HG02885 (cell line): ENCODE data around the gene ABHD12B.
"Not testable (repeated sequence)": the region's sequence is repeated elsewhere in the genome, so short reads cannot be mapped to it uniquely, and the experiment has no call there.

ENCODE experiments used
- ATAC-seq: cut with Tn5 transposase; IDR thresholded peaks from one replicate; pipeline ENCODE4 v1.9.1; 2021; ENCODE audit warnings: mild to moderate bottlenecking; ENCODE audit not compliant: unreplicated experiment, poor library complexity

ABHD12B gene

DNA sequence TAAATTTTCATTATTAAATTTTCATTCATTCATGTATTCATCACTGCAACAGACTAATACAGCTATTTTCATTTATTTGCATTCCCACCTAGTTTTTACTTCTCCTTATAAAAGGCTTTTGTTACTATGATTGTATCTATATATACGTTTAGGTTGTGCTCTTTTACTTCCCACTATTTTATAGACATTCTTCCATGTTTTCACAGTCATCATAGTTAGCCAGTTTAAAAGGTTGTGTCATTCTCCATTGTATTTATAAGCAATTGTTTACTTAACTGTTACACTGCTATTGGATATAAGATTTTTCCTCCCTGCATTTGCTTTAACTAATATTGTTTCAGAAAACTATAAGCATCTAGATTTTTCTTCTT is 12.0 kb downstream of the ABHD12B start:
- ATAC-seq, result no peak

DNA sequence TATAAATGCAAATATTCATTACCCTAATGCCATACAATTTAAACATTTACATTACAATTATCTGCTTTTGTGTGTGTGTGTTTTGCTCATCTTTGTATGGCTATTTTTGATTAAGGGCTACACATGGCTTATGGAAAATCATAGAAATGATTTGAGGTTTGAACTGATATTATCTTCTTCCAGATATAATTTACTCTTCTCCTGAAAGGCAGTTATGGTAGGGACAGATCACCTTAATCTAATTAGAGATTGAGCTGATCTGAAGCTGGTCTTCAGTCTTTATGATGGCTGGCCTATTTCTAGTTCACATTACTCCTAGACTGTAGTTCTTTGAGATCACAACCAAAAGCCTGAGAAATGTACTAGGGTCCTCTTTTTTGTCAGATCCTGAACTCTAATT is 15.6 kb downstream of the ABHD12B start:
- ATAC-seq, result no peak

DNA sequence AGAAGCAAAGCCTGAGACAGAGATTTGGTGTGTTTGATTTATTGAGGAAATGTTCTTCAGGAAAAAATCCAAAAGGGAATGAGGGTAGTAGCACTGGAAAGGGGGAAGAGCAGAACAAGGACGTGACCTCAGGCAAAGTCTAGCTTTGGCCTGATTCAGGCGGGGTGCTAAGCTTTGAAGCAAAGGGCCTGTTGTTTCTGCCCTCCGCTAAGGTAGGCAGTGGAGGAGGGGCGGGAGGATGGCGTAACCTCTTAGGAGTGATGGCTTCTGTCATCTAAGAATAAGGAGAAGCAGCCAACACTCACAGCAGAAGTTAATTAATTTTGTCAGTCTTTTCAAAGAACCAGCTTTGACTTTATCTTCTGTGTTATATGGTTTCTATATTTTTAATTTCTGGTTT is 20.4 kb downstream of the ABHD12B start:
- no peak for ATAC-seq

DNA sequence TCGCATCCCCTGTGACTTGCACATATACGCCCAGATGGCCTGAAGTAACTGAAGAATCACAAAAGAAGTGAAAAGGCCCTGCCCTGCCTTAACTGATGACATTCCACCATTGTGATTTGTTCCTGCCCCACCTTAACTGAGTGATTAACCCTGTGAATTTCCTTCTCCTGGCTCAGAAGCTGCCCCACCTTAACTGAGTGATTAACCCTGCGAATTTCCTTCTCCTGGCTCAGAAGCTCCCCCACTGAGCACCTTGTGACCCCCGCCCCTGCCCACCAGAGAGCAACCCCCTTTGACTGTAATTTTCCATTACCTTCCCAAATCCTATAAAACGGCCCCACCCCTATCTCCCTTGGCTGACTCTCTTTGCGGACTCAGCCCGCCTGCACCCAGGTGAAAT is 24.6 kb downstream of the ABHD12B start:
- not testable (repeated sequence) for ATAC-seq

DNA sequence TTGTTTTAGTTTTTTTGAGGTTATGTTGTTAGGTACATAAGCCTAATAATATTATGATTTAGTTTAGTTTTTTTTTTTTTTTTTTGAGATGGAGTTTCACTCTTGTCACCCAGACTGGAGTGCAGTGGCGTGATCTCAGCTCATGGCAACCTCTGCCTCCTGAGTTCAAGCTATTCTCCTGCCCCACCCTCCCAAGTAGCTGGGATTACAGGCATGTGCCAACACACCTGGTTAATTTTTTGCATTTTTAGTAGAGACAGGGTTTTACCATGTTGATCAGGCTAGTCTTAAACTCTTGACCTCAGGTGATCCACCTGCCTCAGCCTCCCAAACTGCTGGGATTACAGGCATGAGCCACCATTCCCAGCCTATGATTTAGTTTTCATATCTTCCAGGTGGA is 25.2 kb downstream of the ABHD12B start:
- not testable (repeated sequence) for ATAC-seq

DNA sequence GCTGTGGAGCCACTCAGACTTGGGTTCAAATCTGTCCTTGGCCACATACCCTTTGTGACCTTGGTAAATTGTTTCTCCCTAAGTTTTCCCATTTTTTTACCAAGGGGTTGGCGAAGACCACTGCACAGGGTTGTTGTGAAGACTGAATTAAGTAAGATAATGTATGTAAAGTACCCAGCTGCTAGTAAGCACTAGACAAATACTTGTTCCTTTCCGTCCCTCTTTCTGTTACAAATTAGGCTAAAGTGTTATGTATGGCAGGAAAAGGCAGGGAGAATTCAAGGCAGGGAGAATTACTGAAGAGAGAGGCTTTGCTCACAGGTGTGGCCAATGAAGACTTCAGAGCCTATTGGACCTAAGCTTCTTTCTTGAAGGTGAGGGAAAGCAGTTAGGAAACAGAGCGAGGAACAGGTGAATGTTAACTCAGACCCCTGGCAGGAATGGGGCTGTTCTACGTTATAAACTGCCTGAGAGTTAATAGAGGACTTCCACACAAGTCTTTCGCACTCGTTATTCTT is 25.9 kb downstream of the ABHD12B start:
- ATAC-seq, result no peak

DNA sequence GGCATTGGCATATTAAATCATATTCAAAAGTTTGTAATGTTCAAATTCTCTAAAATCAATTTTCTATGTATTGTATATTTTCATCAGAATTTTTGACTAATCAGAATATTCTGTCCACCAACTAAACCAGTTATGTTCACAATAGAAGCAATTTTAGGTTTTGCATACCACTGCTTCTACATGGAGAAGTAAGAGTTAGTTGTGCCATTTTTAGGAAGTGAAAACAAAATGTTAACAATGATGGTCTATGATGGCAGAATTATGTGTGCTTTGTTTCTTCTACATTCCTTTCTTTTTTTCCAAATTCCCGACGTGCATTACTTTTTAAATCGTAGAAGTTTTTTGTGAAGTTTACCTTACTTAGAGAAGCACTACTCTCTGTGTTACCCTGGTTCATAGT is 29.5 kb downstream of the ABHD12B start:
- peak; percentile 43 for ATAC-seq

DNA sequence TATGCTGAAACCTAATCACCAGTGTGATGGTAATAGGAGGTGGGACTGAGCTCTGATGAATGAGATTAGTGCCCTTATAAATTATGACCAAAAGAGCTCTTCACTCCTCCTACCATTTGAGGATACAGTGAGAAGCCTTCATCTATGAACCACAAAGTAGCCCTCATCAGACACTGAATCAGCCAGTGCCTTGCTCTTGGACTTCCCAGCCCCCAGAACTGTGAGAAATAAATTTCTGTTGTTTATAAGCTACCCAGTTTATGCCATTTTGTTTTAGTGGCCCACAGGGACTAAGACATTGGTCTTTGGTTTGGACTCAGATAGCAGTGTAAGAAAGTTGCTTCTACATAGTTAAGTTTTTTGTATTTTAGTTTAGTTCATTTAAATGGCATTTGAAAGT is 32.9 kb downstream of the ABHD12B start:
- no peak for ATAC-seq

DNA sequence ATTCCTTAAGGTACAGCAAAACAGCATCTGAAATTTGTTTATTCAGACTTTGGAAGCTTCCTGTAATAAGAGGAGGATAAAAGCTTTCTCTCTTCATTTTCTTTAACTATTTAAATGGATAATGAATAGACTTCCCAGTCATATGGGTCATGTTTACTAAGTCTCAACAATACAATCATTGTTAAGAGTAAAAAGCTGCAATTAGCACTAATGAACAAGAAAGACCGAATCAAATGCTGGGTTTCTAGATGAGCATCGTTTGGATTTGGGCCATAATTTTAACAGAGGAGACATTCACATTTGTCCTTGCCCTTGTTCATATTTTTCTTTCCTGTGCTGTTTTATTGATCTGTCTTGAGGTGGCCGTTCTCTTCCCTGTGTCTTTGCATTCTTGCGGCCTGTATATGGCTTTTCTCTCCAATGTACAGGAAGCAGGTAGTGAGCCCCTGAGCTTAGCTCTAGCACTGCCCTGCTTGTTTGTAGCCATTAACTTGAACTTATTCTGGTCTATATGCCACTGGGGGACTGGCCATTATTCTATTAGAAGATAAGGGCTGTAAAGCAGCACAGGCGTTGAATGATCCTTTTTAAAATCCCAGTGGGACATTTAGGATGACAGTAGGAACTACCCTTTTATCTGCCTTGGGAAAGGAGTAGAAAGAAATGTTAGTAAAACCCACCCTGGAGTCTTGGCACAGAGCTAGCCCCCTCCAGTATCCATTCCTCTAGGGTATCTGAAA is 34.6 kb downstream of the ABHD12B start:
- ATAC-seq, result no peak

DNA sequence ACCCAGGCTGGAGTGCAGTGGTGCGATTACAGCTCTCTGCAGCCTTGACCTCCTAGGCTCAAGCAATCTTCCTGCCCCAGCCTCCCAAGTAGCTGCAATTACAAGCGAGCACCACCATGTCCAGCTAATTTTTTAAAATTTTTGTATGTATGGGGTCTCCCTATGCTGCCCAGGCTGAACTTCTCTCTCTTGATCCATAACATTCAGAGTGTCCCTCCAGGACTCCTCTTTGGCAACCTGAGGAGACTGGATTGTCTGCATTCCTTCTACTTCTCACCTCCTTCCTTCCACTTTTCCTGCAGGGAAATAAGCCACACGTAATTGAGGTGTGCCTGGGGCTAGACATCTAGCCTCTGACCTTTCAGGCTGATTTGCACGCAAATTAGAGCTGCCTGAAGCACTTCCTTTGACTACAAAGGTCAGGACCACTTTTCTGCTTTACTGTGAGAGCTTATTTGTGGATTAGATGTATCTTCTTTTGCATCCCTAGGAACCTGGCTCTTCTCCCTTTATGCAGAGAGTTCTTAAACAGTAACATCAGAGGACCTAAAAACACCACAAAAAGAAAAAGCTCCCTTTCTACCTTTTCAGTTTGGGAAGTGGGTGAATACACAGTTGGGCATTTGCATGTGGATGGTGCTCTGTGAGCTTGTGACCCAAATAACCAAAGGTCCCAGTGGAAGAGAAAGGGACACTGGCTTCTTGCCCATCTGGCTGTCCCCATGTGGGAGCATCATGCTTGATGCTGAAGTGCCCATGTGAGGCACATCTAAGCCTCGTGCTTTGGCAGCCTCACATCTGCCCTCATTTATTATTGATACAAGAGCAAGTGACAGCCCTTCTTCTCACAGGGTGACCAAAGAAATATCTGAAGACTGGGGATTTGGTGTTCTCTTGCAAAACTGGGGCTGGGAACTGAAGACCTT is 38.9 kb downstream of the ABHD12B start:
- no peak for ATAC-seq

DNA sequence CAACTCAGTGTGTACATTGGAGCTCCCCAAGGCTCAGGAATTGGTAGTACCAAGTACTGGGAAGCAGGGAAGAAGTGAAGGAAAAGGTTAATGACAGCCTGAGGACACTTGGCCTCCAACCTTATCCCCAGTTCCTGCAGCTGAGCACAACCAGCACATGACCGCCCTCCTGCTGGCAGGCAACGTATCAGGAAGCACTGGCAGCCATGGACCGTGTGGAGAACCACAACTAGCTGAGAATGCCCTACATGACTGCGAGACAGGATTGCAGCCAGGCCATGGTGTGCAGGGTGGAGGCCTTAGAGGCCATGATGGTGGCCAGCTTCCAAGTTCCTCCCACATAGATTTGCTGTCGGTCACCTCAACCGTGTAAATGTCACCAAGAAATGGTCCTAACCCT is 45.6 kb downstream of the ABHD12B start:
- no peak for ATAC-seq

DNA sequence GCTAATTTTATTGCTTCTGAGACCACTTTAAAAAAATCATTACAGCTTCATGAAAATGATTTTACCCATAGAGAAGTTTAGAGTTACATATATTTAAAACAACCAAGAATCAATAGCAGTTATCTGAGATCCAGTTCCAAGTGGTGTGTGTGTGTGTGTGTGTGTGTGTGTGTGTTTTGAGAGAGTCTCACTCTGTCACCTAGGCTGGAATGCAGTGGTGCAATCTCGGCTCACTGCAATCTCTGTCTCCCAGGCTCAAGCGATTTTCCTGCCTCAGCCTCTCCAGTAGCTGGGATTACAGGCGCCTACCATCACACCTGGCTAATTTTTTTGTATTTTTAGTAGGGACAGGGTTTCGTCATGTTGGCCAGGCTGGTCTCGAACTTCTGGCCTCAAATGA is 47.7 kb downstream of the ABHD12B start:
- ATAC-seq, result not testable (repeated sequence)

DNA sequence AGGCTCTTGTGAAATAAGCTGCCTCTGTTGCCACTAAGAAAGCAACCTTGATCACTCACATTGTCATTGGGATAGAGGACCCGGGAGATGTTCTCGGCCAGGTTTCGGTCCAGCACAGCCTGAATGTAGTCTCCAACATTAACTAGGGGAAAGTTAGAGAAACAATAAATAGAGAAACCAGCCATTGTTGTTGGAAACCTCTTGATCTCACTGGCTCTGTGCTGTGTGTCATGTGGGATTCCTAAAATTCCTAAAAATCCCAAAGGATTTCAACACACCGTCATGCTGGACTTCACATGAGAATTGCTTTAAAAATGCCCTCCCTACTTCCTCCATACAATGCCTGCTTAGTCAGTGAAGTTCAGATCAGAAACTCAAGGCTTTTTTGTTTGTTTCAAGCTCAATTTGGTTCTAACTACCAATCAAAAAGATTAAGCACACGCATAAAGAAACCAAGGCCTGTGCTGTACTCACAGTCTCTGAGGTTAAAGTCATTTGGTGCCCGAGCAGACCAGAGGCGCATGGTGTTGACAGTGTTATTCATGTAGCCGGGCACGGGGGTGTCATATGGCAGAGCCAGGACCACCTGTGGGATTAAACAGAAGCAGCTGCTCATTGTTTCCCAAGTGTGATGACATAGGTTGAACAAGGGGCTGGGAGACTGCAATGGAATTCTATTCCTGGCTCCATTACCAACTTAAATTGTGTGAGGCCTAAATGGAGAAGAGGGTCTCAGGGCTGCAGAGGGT is 48.8 kb downstream of the ABHD12B start:
- no peak for ATAC-seq

DNA sequence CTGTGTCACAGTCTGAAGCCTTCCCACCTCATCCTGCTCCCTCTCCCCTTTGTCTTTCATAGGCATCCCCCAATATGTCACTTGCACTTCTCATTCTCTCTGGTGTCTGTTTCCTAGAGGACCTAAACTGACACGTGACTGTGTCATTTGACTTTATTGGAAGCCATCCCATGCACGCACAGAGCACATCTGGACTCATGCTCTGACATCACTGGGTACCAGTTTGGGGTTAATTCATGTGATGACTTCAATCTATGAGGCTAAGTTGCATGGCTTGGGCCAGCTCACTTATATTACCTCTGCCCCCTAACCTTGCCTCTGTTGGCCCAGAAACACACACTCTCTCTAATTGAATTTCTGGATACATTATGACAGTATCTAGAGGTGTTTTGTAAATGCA is 51.0 kb downstream of the ABHD12B start:
- no peak for ATAC-seq

DNA sequence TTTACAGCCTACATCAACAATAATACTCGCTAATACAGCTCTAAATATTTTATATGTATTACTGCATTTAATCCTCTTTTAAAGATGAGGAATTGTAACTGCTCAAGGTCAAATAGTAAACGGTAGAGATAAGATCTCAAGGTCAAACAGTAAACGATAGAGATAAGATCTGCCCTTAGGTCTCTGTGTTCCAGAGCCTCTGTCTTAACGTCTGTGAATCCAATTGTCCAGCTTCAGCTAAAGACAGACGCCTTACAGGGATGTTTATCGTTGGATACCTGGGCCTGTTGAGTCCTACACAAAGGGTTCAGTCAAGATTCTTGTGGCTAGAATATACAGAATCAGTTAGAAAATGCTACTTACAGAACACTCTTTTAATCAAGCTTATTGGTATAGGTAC is 52.4 kb downstream of the ABHD12B start:
- ATAC-seq, result no peak

DNA sequence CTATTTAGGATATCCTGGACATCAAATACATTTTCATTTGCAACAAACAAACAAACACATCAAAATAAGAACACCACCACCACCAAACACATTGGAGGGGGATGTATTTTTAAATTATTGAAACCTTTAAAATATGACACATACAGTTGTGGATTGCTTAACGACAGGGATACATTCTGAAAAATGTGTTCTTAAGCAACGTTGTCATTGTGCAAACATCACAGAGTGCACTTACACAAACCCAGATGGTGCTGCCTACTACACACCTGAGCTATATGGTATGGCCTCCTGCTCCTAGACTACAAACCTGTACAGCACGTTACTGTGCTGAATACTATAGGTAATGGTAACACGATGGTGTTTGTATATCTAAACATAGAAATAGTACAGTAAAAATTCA is 53.0 kb downstream of the ABHD12B start:
- ATAC-seq, result no peak

DNA sequence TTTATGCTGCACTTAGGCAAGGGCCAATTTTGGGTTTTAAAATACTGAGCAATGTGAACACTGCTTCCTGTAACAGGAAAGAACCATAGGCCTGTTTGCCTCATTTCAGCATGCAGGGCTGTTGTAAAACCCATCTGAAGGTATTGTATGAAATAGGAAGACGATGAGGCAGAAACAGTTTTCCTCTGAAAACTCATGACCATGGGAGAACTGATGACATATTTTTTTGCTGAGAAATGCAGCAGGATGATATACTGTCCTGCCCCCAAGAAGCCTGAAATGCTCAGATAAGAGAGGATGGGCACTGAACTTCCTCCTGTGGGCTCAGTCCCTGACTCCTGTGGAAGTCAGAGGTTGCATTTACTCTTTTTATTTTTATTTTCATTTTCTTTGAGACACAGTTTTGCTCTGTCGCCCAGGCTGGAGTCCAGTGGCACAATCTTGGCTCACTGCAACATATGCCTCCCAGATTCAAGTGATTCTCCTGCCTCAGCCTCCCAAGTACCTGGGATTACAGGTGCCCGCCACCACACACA is 55.1 kb downstream of the ABHD12B start:
- no peak for ATAC-seq

DNA sequence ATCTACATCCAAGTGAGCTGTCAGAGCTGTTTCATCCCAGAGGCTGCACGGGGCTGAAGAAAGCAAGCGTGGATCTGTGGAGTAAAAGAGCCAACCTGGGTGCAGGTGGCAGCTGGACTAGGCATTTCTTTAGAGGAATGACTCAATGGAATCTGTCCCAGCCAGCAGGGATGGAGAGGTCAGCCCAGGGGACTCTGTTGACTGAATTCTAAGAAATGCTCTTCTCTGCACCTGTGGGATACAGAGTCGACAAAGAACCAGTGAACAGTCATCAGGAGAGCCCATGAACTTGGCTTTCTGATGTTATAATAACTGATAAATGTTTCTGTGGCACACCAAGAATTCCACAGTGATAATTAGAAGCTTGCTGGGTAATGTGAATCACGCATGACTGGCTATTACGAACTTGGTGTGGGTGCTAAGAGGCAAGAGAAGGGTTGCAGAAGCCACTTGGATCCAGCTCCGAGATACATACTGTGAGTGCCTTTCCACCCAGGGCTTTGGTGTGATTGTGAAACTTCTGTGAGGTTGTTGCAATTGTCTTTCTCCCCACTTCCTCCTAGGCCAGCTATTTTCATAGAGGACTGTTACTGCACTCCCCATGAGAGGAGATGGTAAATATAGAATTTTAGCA is 56.3 kb downstream of the ABHD12B start:
- ATAC-seq, result peak; percentile 97

DNA sequence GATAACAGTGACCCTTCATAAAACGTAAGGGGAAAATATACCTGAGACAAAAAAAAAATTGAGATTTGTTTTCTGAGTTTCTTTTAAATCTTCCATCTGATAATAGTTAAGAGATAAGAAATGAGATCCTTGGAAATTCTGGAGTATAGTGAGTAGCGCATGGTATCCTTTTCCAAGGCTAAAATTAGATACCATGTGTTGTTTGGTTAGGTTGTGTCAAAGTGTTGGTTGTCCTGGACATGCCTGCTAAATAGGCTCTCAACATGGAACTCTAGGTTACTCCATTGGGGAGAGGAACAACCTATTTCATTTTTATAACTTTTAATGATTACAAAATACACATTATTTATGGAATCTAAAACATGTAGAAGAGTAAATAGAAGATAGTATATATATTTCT is 57.7 kb downstream of the ABHD12B start:
- no peak for ATAC-seq

DNA sequence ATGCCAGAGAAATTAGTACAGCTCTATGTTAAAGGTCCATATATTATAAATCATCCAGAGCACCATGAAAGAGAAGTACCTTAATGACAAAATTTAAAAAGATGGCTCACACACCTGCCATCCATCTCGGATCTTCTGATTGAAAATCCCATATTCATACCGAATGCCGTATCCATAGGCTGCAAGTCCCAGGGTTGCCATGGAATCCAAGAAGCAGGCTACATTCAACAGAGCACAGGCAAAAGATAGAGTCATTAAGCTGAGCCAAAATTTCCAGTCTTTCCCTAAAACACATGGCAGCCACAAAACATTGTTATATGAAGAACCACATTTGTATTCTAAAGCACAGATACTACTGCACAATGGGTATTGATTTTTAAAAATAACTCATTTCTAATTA is 59.7 kb downstream of the ABHD12B start:
- ATAC-seq, result no peak
